Measurements from ENCODE around the gene WDR70. TPM values are rescaled to one million over a fixed set of nuclear protein-coding genes. Genes with fewer than 3 reads are reported as not detected.

Gene WDR70
- total and polyA plus RNA-seq, 2 of the 8 experiments (the other 6 are each of a cell fraction or from before 2014, with no cell fraction given) = 10.6 to 37.4 TPM

DNA sequence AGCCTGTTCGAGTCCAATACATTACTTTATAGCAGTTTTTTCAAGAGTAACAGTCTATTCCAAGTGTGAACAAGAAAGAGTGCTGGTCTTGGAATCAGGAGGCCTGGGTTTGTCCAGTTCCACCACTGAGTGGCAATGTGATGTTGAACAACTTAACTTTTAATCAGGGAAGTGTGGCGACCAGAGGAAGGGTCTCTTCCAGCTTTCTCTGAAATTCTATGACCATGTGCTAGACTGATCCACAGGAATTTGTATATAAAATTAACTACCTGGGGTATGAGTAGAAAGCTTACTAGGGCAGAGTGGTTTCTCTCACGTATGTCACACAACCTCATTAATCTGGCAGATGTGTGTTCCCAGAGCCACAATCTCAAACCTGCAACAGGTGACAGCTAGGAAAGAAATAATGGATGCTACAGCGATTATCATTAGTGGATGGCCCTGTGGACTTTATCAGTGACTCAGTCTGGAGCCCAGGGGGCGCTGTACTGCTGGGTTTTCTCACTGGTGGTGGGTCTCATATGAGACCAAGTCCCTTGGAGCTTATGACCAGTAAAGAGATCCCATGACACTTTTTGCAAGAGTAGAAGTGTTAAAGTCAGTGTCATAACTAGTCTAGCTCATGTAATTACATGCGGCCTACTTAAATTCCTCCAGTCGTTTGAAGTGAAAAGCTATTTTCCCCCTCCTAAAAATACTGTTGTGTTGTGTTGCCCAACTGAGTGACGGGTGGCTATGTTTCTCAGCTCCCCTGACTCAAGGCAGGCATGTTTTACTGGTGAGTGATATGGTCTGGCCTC, 344.2 kb downstream of the WDR70 start:
- Histone ChIP-seq H3K79me1 (ENCODE audit: low read depth, low read length) (no peaks in the 10 kb centered on the region), H3K23ac (ENCODE audit: insufficient read length) (no peak overlapping the region), H3K27me3 (replicated peaks in 1 of 4; ENCODE audit: control insufficient read depth in 3 of 4, extremely low read depth in 1 of 4, insufficient read depth in 3 of 4, low read length in 3 of 4) (no peaks in the 10 kb centered on the region), H4K8ac (ENCODE audit: extremely low read depth, insufficient read depth, low read length) (no peak overlapping the region), H3K9ac (replicated peaks in 1 of 4; ENCODE audit: extremely low read depth in 1 of 4, low read depth in 3 of 4, low read length in 3 of 4) (no peak overlapping the region), H2BK120ac (replicated peaks; ENCODE audit: low read depth, low read length) (no peak overlapping the region), H3K56ac (replicated peaks; ENCODE audit: insufficient read length, low read depth, low read length) (no peak overlapping the region), H3K27ac (ENCODE audit: low read depth, low read length) (no peak overlapping the region), H4K91ac (replicated peaks; ENCODE audit: insufficient read length, low read length) (no peak overlapping the region), H3K4me3 (ENCODE audit: extremely low read depth in 1 of 4, insufficient read depth in 2 of 4, low read depth in 3 of 4, low read length in 4 of 4) (no peak overlapping the region), H3K23me2 (ENCODE audit: low read depth, low read length) (no peaks in the 10 kb centered on the region), H2AFZ (ENCODE audit: low read length) (no peak overlapping the region), H3K14ac (ENCODE audit: insufficient read length) (no peak overlapping the region), H2BK12ac (ENCODE audit: low read depth, low read length) (no peak overlapping the region), H3K18ac (ENCODE audit: extremely low read depth, low read length) (no peak overlapping the region), H2AK5ac (ENCODE audit: low read depth, low read length) (no peak overlapping the region), H3K36me3 (ENCODE audit: control insufficient read depth in 2 of 4, insufficient read depth in 4 of 4, low read length in 3 of 4) (peaks cover 0 to 4% (median 3%) of the 10 kb centered on the region in 4 experiments; a peak in 4 of 8 replicates), H4K20me1 (replicated peaks in 1 of 2; ENCODE audit: control insufficient read depth in 1 of 2, insufficient read depth in 2 of 2, low read length in 2 of 2) (no peaks in the 10 kb centered on the region), H3K9me3 (ENCODE audit: insufficient read depth in 2 of 2, low read depth in 1 of 2, low read length in 1 of 2) (no peaks in the 10 kb centered on the region), H3K4me1 (replicated peaks in 1 of 4; ENCODE audit: control insufficient read depth in 3 of 4, insufficient read depth in 4 of 4, low read length in 3 of 4) (peaks cover 0 to 6% (median 2%) of the 10 kb centered on the region in 4 experiments; a peak in 3 of 7 replicates), H2BK5ac (ENCODE audit: low read depth, low read length) (no peak overlapping the region), H3K79me2 (ENCODE audit: control insufficient read depth in 1 of 2, insufficient read depth in 2 of 2, low read length in 2 of 2) (no peaks in the 10 kb centered on the region), H4K5ac (ENCODE audit: insufficient read length, low read depth, low read length) (no peak overlapping the region), H2BK15ac (ENCODE audit: low read length) (no peak overlapping the region), H3K4ac (replicated peaks; ENCODE audit: insufficient read length, low read depth, low read length) (no peak overlapping the region), H3K4me2 (ENCODE audit: insufficient read depth in 1 of 2, low read depth in 2 of 2, low read length in 2 of 2) (no peak overlapping the region), H2BK20ac (ENCODE audit: low read length) (no peak overlapping the region)
- DNase-seq (ENCODE audit: low read depth in 1 of 2, low spot score in 2 of 2) (peak in 1 of 2 experiments; percentile 78), FAIRE-seq (peak; percentile 45)
- ChIA-PET CTCF (ENCODE audit: partially characterized antibody) (interaction anchor here (0.5 to 7.4 kb wide), 55 partner anchors 9 to 690 kb away, joined by 3 to 113 read pairs (median 3); no protein-coding TSS in a partner anchor), POLR2A (ENCODE audit: partially characterized antibody) (no interaction called here)
- WGBS, 2 experiments (ENCODE audit: extremely low coverage in 1 of 2, insufficient coverage in 1 of 2, insufficient read length in 1 of 2, insufficient replicate concordance in 2 of 2, low coverage in 1 of 2, low lambda C conversion rate in 2 of 2, missing lambda C conversion rate in 1 of 2) = 66% methylated on average over 8 of the region's 8 CpGs; no CpG with 5 or more reads in 1 of the 2 experiments
- TF ChIP-seq BACH1 (IDR thresholded peaks at IDR 0.05; ENCODE audit: low read length) (no peak), HDAC2 (IDR thresholded peaks at IDR 0.05; ENCODE audit: borderline replicate concordance in 1 of 2, low read depth in 2 of 2, low read length in 2 of 2) (no peak; a peak in 1 of 4 replicates), KDM4A (IDR thresholded peaks at IDR 0.05; ENCODE audit: low read depth, low read length, severe bottlenecking) (no peak), SIX5 (IDR thresholded peaks at IDR 0.05; ENCODE audit: low read depth, low read length) (no peak), CTBP2 (IDR thresholded peaks at IDR 0.05; ENCODE audit: borderline replicate concordance, insufficient read depth, insufficient read length, low read length) (no peak), RFX5 (IDR thresholded peaks at IDR 0.05; ENCODE audit: borderline replicate concordance, low read depth, low read length) (no peak), ASH2L (IDR thresholded peaks at IDR 0.05; ENCODE audit: low read length) (no peak), KDM1A (IDR thresholded peaks at IDR 0.05; ENCODE audit: borderline replicate concordance, low read length) (no peak)
- TF ChIP-seq, protein P1, sequence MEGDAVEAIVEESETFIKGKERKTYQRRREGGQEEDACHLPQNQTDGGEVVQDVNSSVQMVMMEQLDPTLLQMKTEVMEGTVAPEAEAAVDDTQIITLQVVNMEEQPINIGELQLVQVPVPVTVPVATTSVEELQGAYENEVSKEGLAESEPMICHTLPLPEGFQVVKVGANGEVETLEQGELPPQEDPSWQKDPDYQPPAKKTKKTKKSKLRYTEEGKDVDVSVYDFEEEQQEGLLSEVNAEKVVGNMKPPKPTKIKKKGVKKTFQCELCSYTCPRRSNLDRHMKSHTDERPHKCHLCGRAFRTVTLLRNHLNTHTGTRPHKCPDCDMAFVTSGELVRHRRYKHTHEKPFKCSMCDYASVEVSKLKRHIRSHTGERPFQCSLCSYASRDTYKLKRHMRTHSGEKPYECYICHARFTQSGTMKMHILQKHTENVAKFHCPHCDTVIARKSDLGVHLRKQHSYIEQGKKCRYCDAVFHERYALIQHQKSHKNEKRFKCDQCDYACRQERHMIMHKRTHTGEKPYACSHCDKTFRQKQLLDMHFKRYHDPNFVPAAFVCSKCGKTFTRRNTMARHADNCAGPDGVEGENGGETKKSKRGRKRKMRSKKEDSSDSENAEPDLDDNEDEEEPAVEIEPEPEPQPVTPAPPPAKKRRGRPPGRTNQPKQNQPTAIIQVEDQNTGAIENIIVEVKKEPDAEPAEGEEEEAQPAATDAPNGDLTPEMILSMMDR (IDR thresholded peaks at IDR 0.05; ENCODE audit: control extremely low read depth in 1 of 3, insufficient read depth in 1 of 3, low read depth in 1 of 3, low read length in 3 of 3) = peak; percentile 67 to 84 (median 73)
